HL-60 (cell line): ENCODE results near the gene ADAM23.

Experiments used
- CTCF ChIP-seq: IDR thresholded peaks from one replicate; pipeline ENCODE4 v1.5.1; 2011; ENCODE audit warnings: low read length, control low read depth, inconsistent platforms; ENCODE audit not compliant: insufficient read depth
- POLR2AphosphoS5 ChIP-seq: IDR thresholded peaks from 2 replicates; pipeline ENCODE4 v1.6.1; 2012; ENCODE audit warnings: low read depth
- SPI1 ChIP-seq: IDR thresholded peaks from 2 replicates; pipeline ENCODE4 v1.6.1; 2012; ENCODE audit warnings: low read depth, mild to moderate bottlenecking, borderline replicate concordance

- TF ChIP-seq POLR2AphosphoS5 = no peak
- TF ChIP-seq CTCF = no peak
- no peak for TF ChIP-seq SPI1
These were observed 78.3 kb downstream of the ADAM23 start for GRCh38 chr2:206521612-206522011.
